Measurements from ENCODE around the gene TBX10.
A peak's percentile ranks its signal among the peaks of the same experiment; 100 is the strongest.
"Not testable (repeated sequence)": the region's sequence is repeated elsewhere in the genome, so short reads cannot be mapped to it uniquely, and the experiment has no call there.

TBX10 gene

GRCh38 chr11:67642173-67643120, 2.9 kb upstream of the TBX10 start:
- no peak for DNase-seq (ENCODE audit: low read depth)
- no peak overlapping the region for H3K4me3 ChIP-seq (replicated peaks; ENCODE audit: low read depth, low read length)
- no peak for TF ChIP-seq CTCF (IDR thresholded peaks at IDR 0.05; ENCODE audit: low read length, missing control alignments)

- no peak for DNase-seq (ENCODE audit: low read depth)
- H3K4me3 ChIP-seq (replicated peaks; ENCODE audit: low read depth, low read length), result no peak overlapping the region
- no peak for TF ChIP-seq CTCF (IDR thresholded peaks at IDR 0.05; ENCODE audit: low read length, missing control alignments)
These were observed 2.0 kb upstream of the TBX10 start for GRCh38 chr11:67641338-67642172.

GRCh38 chr11:67640758-67641337, 1.3 kb upstream of the TBX10 start:
- DNase-seq (ENCODE audit: low read depth), result no peak
- no peak overlapping the region for H3K4me3 ChIP-seq (replicated peaks; ENCODE audit: low read depth, low read length)
- TF ChIP-seq CTCF (IDR thresholded peaks at IDR 0.05; ENCODE audit: low read length, missing control alignments), result no peak

- H3K4me3 ChIP-seq (replicated peaks; ENCODE audit: low read depth, low read length), result no peak overlapping the region
- peak; percentile 52 for DNase-seq (ENCODE audit: low read depth)
- TF ChIP-seq CTCF (IDR thresholded peaks at IDR 0.05; ENCODE audit: low read length, missing control alignments), result peak; percentile 70
These were observed 626 bp upstream of the TBX10 start for GRCh38 chr11:67640021-67640757.

- no peak for DNase-seq (ENCODE audit: low read depth)
- no peak overlapping the region for H3K4me3 ChIP-seq (replicated peaks; ENCODE audit: low read depth, low read length)
- no peak for TF ChIP-seq CTCF (IDR thresholded peaks at IDR 0.05; ENCODE audit: low read length, missing control alignments)
These were observed 777 bp downstream of the TBX10 start for GRCh38 chr11:67638535-67639437.

GRCh38 chr11:67637441-67637840, 2.1 kb downstream of the TBX10 start:
- H3K4me3 ChIP-seq (replicated peaks; ENCODE audit: low read depth, low read length); DNase-seq (ENCODE audit: low read depth): not testable (repeated sequence)

Data from fibroblast of pulmonary artery (primary cell).